ENCODE results near the gene MPP7.

The MPP7 gene

GRCh38 chr10:28254290-28254985, 48.4 kb downstream of the MPP7 start:
- peak; percentile 45 for DNase-seq (ENCODE audit: low read depth)
- no peak for TF ChIP-seq CTCF (conservative IDR thresholded peaks at IDR 0.05; ENCODE audit: low read length)
- H3K4me3 ChIP-seq (ENCODE audit: low read length): no peak overlapping the region

- no peak overlapping the region for H3K4me3 ChIP-seq (ENCODE audit: low read length)
- TF ChIP-seq CTCF (conservative IDR thresholded peaks at IDR 0.05; ENCODE audit: low read length): no peak
- peak; percentile 22 for DNase-seq (ENCODE audit: low read depth)
Measured at GRCh38 chr10:28253169-28253785, 49.6 kb downstream of the MPP7 start.

All from AG10803 (cell line).